K562 (cell line): ENCODE data around the gene UFSP1. TPM values are rescaled to one million over a fixed set of nuclear protein-coding genes. Genes with fewer than 3 reads are reported as not detected.

Source experiments
- CBFB ChIP-seq: sonication (generic); formaldehyde crosslinking; IDR thresholded peaks from 2 replicates; pipeline ENCODE4 v1.4.0; 2020; ENCODE audit warnings: mild to moderate bottlenecking, missing genetic modification reagents
- CTBP1 ChIP-seq: fragments of 450-650 bp; IDR thresholded peaks from 2 replicates; pipeline ENCODE4 v1.6.1; 2016; ENCODE audit warnings: borderline replicate concordance
- DMBX1 ChIP-seq: fragments of 250-450 bp; sonication (Bioruptor Pico); IDR thresholded peaks from 2 replicates; pipeline ENCODE4 v1.8.0; 2022; ENCODE audit warnings: inconsistent platforms, mild to moderate bottlenecking, moderate library complexity, borderline replicate concordance
- KDM2B ChIP-seq: fragments of 250-450 bp; sonication (Bioruptor Pico); IDR thresholded peaks from 2 replicates; pipeline ENCODE4 v1.8.0; 2021; ENCODE audit warnings: mild to moderate bottlenecking, moderate library complexity
- LARP7 ChIP-seq: fragments of 450-650 bp; IDR thresholded peaks from 2 replicates; pipeline ENCODE4 v1.6.1; 2016
- MXD1 ChIP-seq: fragments of 250-450 bp; sonication (Bioruptor Pico); IDR thresholded peaks from 2 replicates; pipeline ENCODE4 v1.8.0; 2021; ENCODE audit warnings: borderline replicate concordance, mild to moderate bottlenecking, moderate library complexity; ENCODE audit not compliant: poor library complexity, severe bottlenecking
- MYBL2 ChIP-seq, 2 experiments: fragments of 450-650 bp in 1 of 2; sonication (generic) in 1 of 2; formaldehyde crosslinking in 1 of 2; IDR thresholded peaks; 2 replicates each; pipeline versions ENCODE4 v1.6.1 to v1.8.1; 2017 to 2022; ENCODE audit warnings: borderline replicate concordance in 1 of 2, inconsistent platforms in 1 of 2, low read depth in 1 of 2, mild to moderate bottlenecking in 1 of 2, missing genetic modification reagents in 1 of 2, moderate library complexity in 1 of 2
- PCBP2 ChIP-seq: fragments of 200-400 bp; formaldehyde crosslinking; IDR thresholded peaks from 2 replicates; pipeline ENCODE4 v1.6.1; 2018; ENCODE audit warnings: low read length, low read depth, mild to moderate bottlenecking, moderate library complexity; ENCODE audit not compliant: poor library complexity, severe bottlenecking
- PHF21A ChIP-seq: fragments of 450-650 bp; IDR thresholded peaks from 2 replicates; pipeline ENCODE4 v1.6.1; 2017; ENCODE audit warnings: low read depth, borderline replicate concordance
- POLR2AphosphoS2 ChIP-seq: IDR thresholded peaks from 2 replicates; pipeline ENCODE4 v1.6.1; 2012; ENCODE audit warnings: low read length, improper control_type of control experiment
- RAD51 ChIP-seq: fragments of 450-650 bp; IDR thresholded peaks from 2 replicates; pipeline ENCODE4 v1.7.1; 2016; ENCODE audit warnings: low read depth, mild to moderate bottlenecking, borderline replicate concordance
- RBM34 ChIP-seq: fragments of 200-400 bp; formaldehyde crosslinking; IDR thresholded peaks from 2 replicates; pipeline ENCODE4 v1.6.1; 2018; ENCODE audit warnings: low read length, borderline replicate concordance; ENCODE audit not compliant: insufficient read depth
- SFPQ ChIP-seq: fragments of 200-400 bp; formaldehyde crosslinking; IDR thresholded peaks from 2 replicates; pipeline ENCODE4 v1.6.1; 2017; ENCODE audit warnings: mild to moderate bottlenecking, low read depth, low read length, moderate library complexity
- SMAD4 ChIP-seq: fragments of 250-450 bp; sonication (Bioruptor Pico); conservative IDR thresholded peaks from 2 replicates; pipeline ENCODE4 v1.8.0; 2021; ENCODE audit warnings: inconsistent platforms, mild to moderate bottlenecking, moderate library complexity
- ZNF134 ChIP-seq: fragments of 250-450 bp; sonication (Bioruptor Pico); conservative IDR thresholded peaks from 2 replicates; pipeline ENCODE4 v1.4.0; 2020
- ZNF224 ChIP-seq: sonication (generic); formaldehyde crosslinking; IDR thresholded peaks from 2 replicates; pipeline ENCODE4 v1.8.0; 2022; ENCODE audit warnings: mild to moderate bottlenecking, missing genetic modification reagents
- ZNF253 ChIP-seq: fragments of 250-450 bp; sonication (Bioruptor Pico); conservative IDR thresholded peaks from 2 replicates; pipeline ENCODE4 v1.6.1; 2021; ENCODE audit warnings: mild to moderate bottlenecking
- ZNF324 ChIP-seq: fragments of 250-450 bp; sonication (Bioruptor Pico); IDR thresholded peaks from 2 replicates; pipeline ENCODE4 v1.4.0; 2020; ENCODE audit warnings: mild to moderate bottlenecking
- ZNF57 ChIP-seq: fragments of 450-650 bp; formaldehyde crosslinking; IDR thresholded peaks from 2 replicates; pipeline ENCODE4 v1.4.0; 2020; ENCODE audit warnings: mild to moderate bottlenecking, moderate library complexity
- ZNF644 ChIP-seq: fragments of 200-800 bp; sonication (Bioruptor generic); IDR thresholded peaks from 2 replicates; pipeline ENCODE4 v1.6.1; 2016; ENCODE audit warnings: low read depth, missing genetic modification characterization, missing compliant biosample characterization
- ZSCAN29 ChIP-seq: fragments of 450-650 bp; IDR thresholded peaks from 2 replicates; pipeline ENCODE4 v1.6.1; 2017
- polyA plus RNA-seq, 8 experiments: library from polyadenylated mRNA; depleted of rRNA in 4 of 8; stranded (reverse) in 5 of 8; unstranded in 3 of 8; fragments of >200 nt; fragmentation: Nextera tagmentation in 2 of 8; fragmentation: Illumina TruSeq in 1 of 8; extraction: Ambion mirVana in 2 of 8; extraction: Trizol in 1 of 8; gene quantifications; 2 replicates each; pipeline versions ENCODE4 v1.2.1 to v1.2.3, GENCODE V29; 2011 to 2014; ENCODE audit warnings: inconsistent platforms in 1 of 8, missing spikeins in 1 of 8
- total RNA-seq, 7 experiments: library from RNA; depleted of rRNA in 6 of 7; stranded (reverse); fragments of >200 nt in 6 of 7; fragmentation: Illumina TruSeq in 2 of 7; extraction: Trizol in 2 of 7; gene quantifications; 2 replicates each; pipeline versions ENCODE4 v1.2.1 to v1.2.3, GENCODE V29; 2011 to 2021; ENCODE audit warnings: low replicate concordance in 1 of 7

The UFSP1 gene
- total and polyA plus RNA-seq, 9 of the 15 experiments (the other 6 are each of a cell fraction or from before 2014, with no cell fraction given), result 0.50 to 18.8 (median 2.1) TPM

GRCh38 chr7:100874577-100875355, 14.7 kb downstream of the UFSP1 start, which contains the start of gene SRRT (continued):
- TF ChIP-seq ZNF134 (CRISPR knock-in tag) (no peak; the same call in 1 of the 2 replicates), KDM2B (CRISPR knock-in tag) (no peak; the same call in 1 of the 2 replicates), RBM34 (no peak), PCBP2 (no peak), SFPQ (no peak), POLR2AphosphoS2 (peak; percentile 96), MYBL2 (IDR thresholded peaks at IDR 0.05; ENCODE audit: low read depth) (peak; percentile 96), MYBL2 (CRISPR knock-in tag; IDR thresholded peaks at IDR 0.05; ENCODE audit: borderline replicate concordance) (no peak; the same call in 1 of the 2 replicates), DMBX1 (CRISPR knock-in tag) (peak; percentile 71; the same call in 1 of the 2 replicates), LARP7 (no peak), RAD51 (no peak), MXD1 (CRISPR knock-in tag) (no peak), SMAD4 (CRISPR knock-in tag) (peak; percentile 81), ZNF253 (CRISPR knock-in tag) (0 out of 2 replicates have a peak, but pooled peaks have one; percentile 14), CTBP1 (peak; percentile 84; the same call in 1 of the 2 replicates), PHF21A (no peak; the same call in 1 of the 2 replicates), ZNF57 (no peak), CBFB (CRISPR knock-in tag) (0 out of 2 replicates have a peak, but pooled peaks have one; percentile 2), ZSCAN29 (no peak), ZNF224 (CRISPR knock-in tag) (no peak), ZNF324 (CRISPR knock-in tag) (peak; percentile 56; the same call in 1 of the 2 replicates), ZNF644 (tag) (peak; percentile 58; the same call in 1 of the 2 replicates)
